GM12874 (cell line): ENCODE data around the gene GABRR3.

Source experiments
- CTCF ChIP-seq: IDR thresholded peaks from 2 replicates; pipeline ENCODE4 v1.5.1; 2011; ENCODE audit warnings: low read depth, mild to moderate bottlenecking, control low read depth, low read length, moderate library complexity; ENCODE audit not compliant: insufficient read depth

Gene GABRR3

GRCh38 chr3:98010194-98010882, 24.8 kb downstream of the GABRR3 start:
- TF ChIP-seq CTCF, result no peak

GRCh38 chr3:98008855-98009254, 26.3 kb downstream of the GABRR3 start:
- no peak for TF ChIP-seq CTCF

- no peak for TF ChIP-seq CTCF
These were observed 29.7 kb downstream of the GABRR3 start for GRCh38 chr3:98005438-98005837.

GRCh38 chr3:98004721-98005120, 30.4 kb downstream of the GABRR3 start:
- TF ChIP-seq CTCF, result no peak

GRCh38 chr3:98003306-98003969, 31.7 kb downstream of the GABRR3 start:
- TF ChIP-seq CTCF, result no peak

GRCh38 chr3:98002717-98003116, 32.4 kb downstream of the GABRR3 start:
- TF ChIP-seq CTCF, result no peak

- TF ChIP-seq CTCF, result no peak
These were observed 35.1 kb downstream of the GABRR3 start for GRCh38 chr3:97999994-98000393.
